HepG2 (cell line): ENCODE data around the gene RARA.

Experiments
- DR1 ChIP-seq: sonication (generic); formaldehyde crosslinking; IDR thresholded peaks from 2 replicates; pipeline ENCODE4 v1.8.0; 2021; ENCODE audit warnings: mild to moderate bottlenecking, missing genetic modification reagents, inconsistent platforms
- TF ChIP-seq, protein P1 (sequence below), 2 experiments: fragments of 450-650 bp in 1 of 2; sonication (generic) in 1 of 2; formaldehyde crosslinking in 1 of 2; IDR thresholded peaks; 2 replicates each; pipeline versions ENCODE4 v1.6.1 to v1.8.0; 2016 to 2022; ENCODE audit warnings: antibody characterized with exemption in 1 of 2, mild to moderate bottlenecking in 1 of 2, missing genetic modification reagents in 1 of 2

- TF ChIP-seq DR1, result no peak
- TF ChIP-seq, protein P1, sequence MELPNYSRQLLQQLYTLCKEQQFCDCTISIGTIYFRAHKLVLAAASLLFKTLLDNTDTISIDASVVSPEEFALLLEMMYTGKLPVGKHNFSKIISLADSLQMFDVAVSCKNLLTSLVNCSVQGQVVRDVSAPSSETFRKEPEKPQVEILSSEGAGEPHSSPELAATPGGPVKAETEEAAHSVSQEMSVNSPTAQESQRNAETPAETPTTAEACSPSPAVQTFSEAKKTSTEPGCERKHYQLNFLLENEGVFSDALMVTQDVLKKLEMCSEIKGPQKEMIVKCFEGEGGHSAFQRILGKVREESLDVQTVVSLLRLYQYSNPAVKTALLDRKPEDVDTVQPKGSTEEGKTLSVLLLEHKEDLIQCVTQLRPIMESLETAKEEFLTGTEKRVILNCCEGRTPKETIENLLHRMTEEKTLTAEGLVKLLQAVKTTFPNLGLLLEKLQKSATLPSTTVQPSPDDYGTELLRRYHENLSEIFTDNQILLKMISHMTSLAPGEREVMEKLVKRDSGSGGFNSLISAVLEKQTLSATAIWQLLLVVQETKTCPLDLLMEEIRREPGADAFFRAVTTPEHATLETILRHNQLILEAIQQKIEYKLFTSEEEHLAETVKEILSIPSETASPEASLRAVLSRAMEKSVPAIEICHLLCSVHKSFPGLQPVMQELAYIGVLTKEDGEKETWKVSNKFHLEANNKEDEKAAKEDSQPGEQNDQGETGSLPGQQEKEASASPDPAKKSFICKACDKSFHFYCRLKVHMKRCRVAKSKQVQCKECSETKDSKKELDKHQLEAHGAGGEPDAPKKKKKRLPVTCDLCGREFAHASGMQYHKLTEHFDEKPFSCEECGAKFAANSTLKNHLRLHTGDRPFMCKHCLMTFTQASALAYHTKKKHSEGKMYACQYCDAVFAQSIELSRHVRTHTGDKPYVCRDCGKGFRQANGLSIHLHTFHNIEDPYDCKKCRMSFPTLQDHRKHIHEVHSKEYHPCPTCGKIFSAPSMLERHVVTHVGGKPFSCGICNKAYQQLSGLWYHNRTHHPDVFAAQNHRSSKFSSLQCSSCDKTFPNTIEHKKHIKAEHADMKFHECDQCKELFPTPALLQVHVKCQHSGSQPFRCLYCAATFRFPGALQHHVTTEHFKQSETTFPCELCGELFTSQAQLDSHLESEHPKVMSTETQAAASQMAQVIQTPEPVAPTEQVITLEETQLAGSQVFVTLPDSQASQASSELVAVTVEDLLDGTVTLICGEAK (IDR thresholded peaks at IDR 0.05), result no peak
- TF ChIP-seq, protein P1 (CRISPR knock-in tag; IDR thresholded peaks at IDR 0.05), result no peak
These were observed 4.9 kb downstream of the RARA start for GRCh38 chr17:40313668-40314583.
